Tibial nerve (tissue), 4 donors: ENCODE data around the gene ALDOB. TPM values are rescaled to one million over a fixed set of nuclear protein-coding genes. Genes with fewer than 3 reads are reported as not detected.
"Not testable (repeated sequence)": the region's sequence is repeated elsewhere in the genome, so short reads cannot be mapped to it uniquely, and the experiment has no call there.

Experiments used
- DNase-seq, 2 donors: peaks; one replicate each; pipeline ENCODE4 v3.0.0-alpha.2; 2019; ENCODE audit warnings: low spot score in 2 of 2
- H3K27ac ChIP-seq, 4 donors: fragments of 200-600 bp; sonication (generic) in 3 of 4; one replicate each; pipeline ENCODE4 v1.5.1; 2017 to 2019; ENCODE audit warnings: mild to moderate bottlenecking in 1 of 4
- H3K27me3 ChIP-seq, 2 donors: fragments of 200-600 bp; sonication (generic) in 1 of 2; one replicate each; pipeline versions ENCODE4 v1.5.1 to v1.6.0; 2017 to 2019
- H3K36me3 ChIP-seq, 3 donors: fragments of 200-600 bp; sonication (generic); one replicate each; pipeline ENCODE4 v1.5.1; 2018 to 2019
- H3K4me1 ChIP-seq, 4 donors: fragments of 200-600 bp; sonication (generic) in 3 of 4; one replicate each; pipeline ENCODE4 v1.5.1; 2017 to 2019
- H3K4me3 ChIP-seq, 4 donors: fragments of 200-600 bp; sonication (generic) in 3 of 4; one replicate each; pipeline ENCODE4 v1.5.1; 2017 to 2019; ENCODE audit warnings: mild to moderate bottlenecking in 1 of 4, moderate library complexity in 1 of 4
- H3K9me3 ChIP-seq, 4 donors: fragments of 200-600 bp; sonication (generic) in 3 of 4; one replicate each; pipeline ENCODE4 v1.5.1; 2017 to 2019
- CTCF ChIP-seq, 5 experiments: fragments of 200-600 bp in 3 of 5; fragments of 450-650 bp in 2 of 5; sonication (generic) in 3 of 5; IDR thresholded peaks; one replicate each; pipeline ENCODE4 v1.5.1; 2016 to 2019; ENCODE audit warnings: antibody characterized with exemption in 5 of 5, mild to moderate bottlenecking in 3 of 5, moderate library complexity in 2 of 5
- EP300 ChIP-seq, 2 donors: sonication (generic); formaldehyde crosslinking; IDR thresholded peaks; one replicate each; pipeline ENCODE4 v1.6.1; 2017; ENCODE audit warnings: antibody characterized with exemption in 2 of 2, mild to moderate bottlenecking in 1 of 2
- POLR2A ChIP-seq, 2 donors: fragments of 450-650 bp; IDR thresholded peaks; one replicate each; pipeline ENCODE4 v1.6.1; 2017; ENCODE audit warnings: antibody characterized with exemption in 2 of 2, mild to moderate bottlenecking in 2 of 2, moderate library complexity in 2 of 2
- WGBS, 2 donors: methylation state at CpG; one replicate each; pipeline ENCODE4 v1.1.5; 2018; 5-methylcytosine and 5-hydroxymethylcytosine counted together
- total RNA-seq, 4 donors: library from RNA; depleted of rRNA; stranded (reverse); fragments of >200 nt; gene quantifications; one replicate each; pipeline ENCODE4 v1.1.0, GENCODE V29; 2016

The ALDOB gene
- total RNA-seq, 4 donors from 2014 or later = not detected

- Histone ChIP-seq H3K27me3 (no peaks in the 10 kb centered on the region), H3K9me3 (peaks cover 0 to 25% (median 0%) of the 10 kb centered on the region in 4 donors), H3K36me3 (peaks cover 0 to 34% (median 8%) of the 10 kb centered on the region in 3 donors), H3K4me1 (peaks cover 0 to 46% (median 18%) of the 10 kb centered on the region in 4 donors), H3K4me3 (peak overlapping the region; percentile 39 to 77 (median 63)), H3K27ac (peak overlapping the region; percentile 75 to 96 (median 90))
- no peak for TF ChIP-seq EP300 (IDR thresholded peaks at IDR 0.05)
- no peak for TF ChIP-seq CTCF (IDR thresholded peaks at IDR 0.05)
- TF ChIP-seq POLR2A (IDR thresholded peaks at IDR 0.05) = no peak
- no peak for DNase-seq
- 4 to 8% methylated on average over 4 of the region's 4 CpGs for WGBS, 2 donors
Observed at GRCh38 chr9:101397746-101398067, 37.9 kb downstream of the ALDOB start.

GRCh38 chr9:101394687-101395086, 40.9 kb downstream of the ALDOB start:
- 95 to 97% methylated on average over 1 of the region's 1 CpG for WGBS, 2 donors
- TF ChIP-seq POLR2A (IDR thresholded peaks at IDR 0.05) = no peak
- no peak for TF ChIP-seq CTCF (IDR thresholded peaks at IDR 0.05)
- no peak for TF ChIP-seq EP300 (IDR thresholded peaks at IDR 0.05)
- H3K9me3 ChIP-seq = peaks cover 0 to 17% (median 0%) of the 10 kb centered on the region in 4 donors
- DNase-seq = no peak
- H3K27ac ChIP-seq = no peak overlapping the region
- no peaks in the 10 kb centered on the region for H3K27me3 ChIP-seq
- peaks cover 0 to 20% (median 10%) of the 10 kb centered on the region in 4 donors for H3K4me1 ChIP-seq
- peaks cover 0 to 20% (median 0%) of the 10 kb centered on the region in 3 donors for H3K36me3 ChIP-seq
- H3K4me3 ChIP-seq = no peak overlapping the region

- H3K27me3 ChIP-seq = no peaks in the 10 kb centered on the region
- H3K4me3 ChIP-seq = no peak overlapping the region
- whole genome bisulfite sequencing, 2 donors = 99 to 100% methylated on average over 3 of the region's 3 CpGs
Observed at GRCh38 chr9:101393135-101393534, 42.4 kb downstream of the ALDOB start.

GRCh38 chr9:101388507-101388993, 47.0 kb downstream of the ALDOB start:
- H3K27me3 ChIP-seq = no peaks in the 10 kb centered on the region
- H3K36me3 ChIP-seq = peaks cover 0 to 33% (median 0%) of the 10 kb centered on the region in 3 donors
- H3K27ac ChIP-seq = no peak overlapping the region
- WGBS, 2 donors = 73 to 83% methylated on average over 2 of the region's 2 CpGs
- DNase-seq = no peak
- TF ChIP-seq CTCF (IDR thresholded peaks at IDR 0.05) = peak in 1 of 5 experiments; percentile 9
- no peak for TF ChIP-seq EP300 (IDR thresholded peaks at IDR 0.05)
- H3K4me1 ChIP-seq = peaks cover 0 to 6% (median 0%) of the 10 kb centered on the region in 4 donors
- H3K9me3 ChIP-seq = peaks cover 0 to 26% (median 2%) of the 10 kb centered on the region in 4 donors
- H3K4me3 ChIP-seq = no peak overlapping the region

More at GRCh38 chr9:101393135-101393534, 42.4 kb downstream of the ALDOB start:
- peaks cover 0 to 17% (median 7%) of the 10 kb centered on the region in 4 donors for H3K4me1 ChIP-seq
- H3K27ac ChIP-seq = no peak overlapping the region
- TF ChIP-seq EP300 (IDR thresholded peaks at IDR 0.05) (no peak), POLR2A (IDR thresholded peaks at IDR 0.05) (no peak), CTCF (IDR thresholded peaks at IDR 0.05) (no peak)
- DNase-seq = no peak
- H3K36me3 ChIP-seq = peaks cover 0 to 35% (median 0%) of the 10 kb centered on the region in 3 donors
- H3K9me3 ChIP-seq = peaks cover 0 to 17% (median 0%) of the 10 kb centered on the region in 4 donors

GRCh38 chr9:101387871-101388506, 47.6 kb downstream of the ALDOB start:
- peaks cover 0 to 6% (median 0%) of the 10 kb centered on the region in 4 donors for H3K4me1 ChIP-seq

GRCh38 chr9:101384873-101385536, 50.6 kb downstream of the ALDOB start, which contains the start of gene BAAT:
TSS of gene BAAT (minus strand) at chr9:101385006. CDS start at chr9:101371404, 13,602 bp downstream.
- 66 to 70% methylated on average over 11 of the region's 11 CpGs for WGBS, 2 donors
- peaks cover 0 to 22% (median 0%) of the 10 kb centered on the region in 3 donors for H3K36me3 ChIP-seq
- H3K4me1 ChIP-seq = not testable (repeated sequence)

More at GRCh38 chr9:101387871-101388506, 47.6 kb downstream of the ALDOB start:
- DNase-seq = no peak
- Histone ChIP-seq H3K9me3 (peaks cover 0 to 20% (median 2%) of the 10 kb centered on the region in 4 donors), H3K4me3 (no peak overlapping the region), H3K27me3 (no peaks in the 10 kb centered on the region), H3K27ac (no peak overlapping the region), H3K36me3 (peaks cover 0 to 33% (median 0%) of the 10 kb centered on the region in 3 donors)
- TF ChIP-seq POLR2A (IDR thresholded peaks at IDR 0.05) = no peak
- peak in 4 of 5 experiments; percentile 16 to 45 (median 38) for TF ChIP-seq CTCF (IDR thresholded peaks at IDR 0.05)
- WGBS, 2 donors = 31 to 36% methylated on average over 6 of the region's 6 CpGs

More at GRCh38 chr9:101384873-101385536, 50.6 kb downstream of the ALDOB start, which contains the start of gene BAAT:
- H3K9me3 ChIP-seq = peaks cover 0 to 15% (median 2%) of the 10 kb centered on the region in 4 donors
- H3K27me3 ChIP-seq, H3K4me3 ChIP-seq, H3K27ac ChIP-seq, DNase-seq: not testable (repeated sequence)
